Measurements from ENCODE around the gene GSC2.

Gene GSC2

DNA sequence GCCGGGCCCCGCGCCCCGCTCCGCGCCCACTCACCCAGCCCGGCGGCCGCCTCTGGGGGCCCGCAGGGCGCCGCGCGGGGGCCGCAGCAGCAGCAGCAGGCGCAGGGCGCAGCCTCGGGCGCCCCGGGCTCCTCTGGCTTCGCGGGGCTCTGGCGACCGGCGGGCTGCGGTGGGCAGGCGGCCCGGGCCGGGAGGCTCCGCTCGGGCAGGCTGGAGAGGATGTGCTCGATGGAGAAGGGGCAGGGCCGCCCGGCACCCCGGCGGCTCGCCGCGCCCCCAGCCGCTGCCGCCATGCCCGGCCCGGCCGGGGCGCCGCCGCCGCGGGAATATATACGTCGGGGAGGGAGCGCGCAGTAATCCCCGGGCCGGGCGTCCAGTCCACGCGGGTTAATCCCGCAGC lies at the start of gene GSC2:
GSC2 (minus strand) TSS at position 302 of the 400 bp plus-strand sequence; CDS start at position 293, 9 bp downstream.
- Mint-ChIP-seq H3K27ac (no peak within 1 kb of the TSS), H3K36me3 (no peaks in the 10 kb centered on the region), H3K9me3 (peaks cover 4% of the 10 kb centered on the region), H3K4me1 (peaks cover 6% of the 10 kb centered on the region), H3K4me3 (peak within 1 kb of the TSS; percentile 72)
- DNase-seq (ENCODE audit: low spot score in 2 of 2) (no peak), ATAC-seq (no peak)

DNA sequence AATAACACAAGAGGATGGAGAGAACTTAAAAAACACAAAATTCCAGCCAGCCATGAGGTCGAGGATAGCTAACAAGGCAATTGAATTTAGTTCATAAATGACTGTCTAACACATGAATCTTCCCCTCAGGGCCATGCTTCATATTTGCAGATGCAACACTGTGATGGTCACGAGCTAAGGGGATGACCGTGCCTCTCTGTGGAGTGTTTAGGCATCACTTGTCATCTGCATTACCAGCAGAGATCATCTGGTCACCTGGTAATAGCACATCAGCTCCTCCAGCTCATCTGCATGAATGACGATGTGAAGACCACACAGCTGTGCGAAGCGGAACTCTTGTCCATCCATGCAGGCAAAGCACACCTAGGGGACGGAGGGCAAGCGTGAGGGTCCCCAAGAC lies 49.4 kb upstream of the GSC2 start:
- no peaks in the 10 kb centered on the region for H3K9me3 Mint-ChIP-seq
- ATAC-seq (no peak), DNase-seq (ENCODE audit: low spot score in 2 of 2) (no peak)
- H3K4me1 Mint-ChIP-seq, result peaks cover 32% of the 10 kb centered on the region
- no peak overlapping the region for H3K4me3 Mint-ChIP-seq
- no peak overlapping the region for H3K27ac Mint-ChIP-seq
- no peaks in the 10 kb centered on the region for H3K36me3 Mint-ChIP-seq

- Mint-ChIP-seq H3K4me1 (peaks cover 26% of the 10 kb centered on the region), H3K27ac (no peak overlapping the region), H3K9me3 (no peaks in the 10 kb centered on the region), H3K4me3 (no peak overlapping the region), H3K36me3 (no peaks in the 10 kb centered on the region)
- DNase-seq (ENCODE audit: low spot score in 2 of 2) (no peak), ATAC-seq (no peak)
These were observed 48.1 kb upstream of the GSC2 start for GRCh38 chr22:19197997-19198865.

DNA sequence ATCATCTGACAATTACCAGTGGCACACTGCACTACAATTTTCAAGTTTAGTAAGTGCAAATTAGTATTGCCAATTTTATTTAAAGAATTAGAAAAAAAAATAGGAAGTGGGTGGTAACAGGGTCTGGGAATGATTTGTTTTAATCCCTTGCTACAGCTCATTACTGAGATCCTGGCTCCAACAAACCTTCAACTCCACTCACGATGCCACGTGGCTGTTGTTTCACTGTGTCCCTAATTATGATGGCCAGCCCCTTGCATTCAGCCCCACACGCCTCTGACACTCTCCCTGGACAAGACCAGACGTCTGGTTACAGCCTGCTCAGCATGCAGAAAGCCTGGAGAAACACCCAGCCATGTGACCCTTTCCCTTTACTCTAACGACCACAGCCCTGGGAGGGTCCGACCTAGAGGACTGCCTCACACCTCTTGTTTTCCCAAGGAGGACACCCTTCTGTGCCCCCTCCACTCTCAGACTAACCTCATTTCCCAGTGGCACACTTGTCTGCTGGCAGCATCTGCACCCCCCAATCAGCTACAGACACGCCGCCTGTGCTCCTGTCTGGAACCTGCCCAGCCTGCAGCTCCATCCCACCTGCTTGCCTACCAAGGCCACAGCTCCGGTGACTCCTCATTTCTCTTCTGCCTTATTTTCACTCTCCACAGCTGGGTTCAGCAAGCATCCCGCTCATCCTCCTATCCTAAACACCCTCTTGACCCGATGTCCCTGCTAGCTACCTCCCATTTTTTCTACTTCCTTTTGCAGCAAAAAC lies 46.9 kb upstream of the GSC2 start:
- H3K27ac Mint-ChIP-seq, result no peak overlapping the region
- ATAC-seq, result no peak

DNA sequence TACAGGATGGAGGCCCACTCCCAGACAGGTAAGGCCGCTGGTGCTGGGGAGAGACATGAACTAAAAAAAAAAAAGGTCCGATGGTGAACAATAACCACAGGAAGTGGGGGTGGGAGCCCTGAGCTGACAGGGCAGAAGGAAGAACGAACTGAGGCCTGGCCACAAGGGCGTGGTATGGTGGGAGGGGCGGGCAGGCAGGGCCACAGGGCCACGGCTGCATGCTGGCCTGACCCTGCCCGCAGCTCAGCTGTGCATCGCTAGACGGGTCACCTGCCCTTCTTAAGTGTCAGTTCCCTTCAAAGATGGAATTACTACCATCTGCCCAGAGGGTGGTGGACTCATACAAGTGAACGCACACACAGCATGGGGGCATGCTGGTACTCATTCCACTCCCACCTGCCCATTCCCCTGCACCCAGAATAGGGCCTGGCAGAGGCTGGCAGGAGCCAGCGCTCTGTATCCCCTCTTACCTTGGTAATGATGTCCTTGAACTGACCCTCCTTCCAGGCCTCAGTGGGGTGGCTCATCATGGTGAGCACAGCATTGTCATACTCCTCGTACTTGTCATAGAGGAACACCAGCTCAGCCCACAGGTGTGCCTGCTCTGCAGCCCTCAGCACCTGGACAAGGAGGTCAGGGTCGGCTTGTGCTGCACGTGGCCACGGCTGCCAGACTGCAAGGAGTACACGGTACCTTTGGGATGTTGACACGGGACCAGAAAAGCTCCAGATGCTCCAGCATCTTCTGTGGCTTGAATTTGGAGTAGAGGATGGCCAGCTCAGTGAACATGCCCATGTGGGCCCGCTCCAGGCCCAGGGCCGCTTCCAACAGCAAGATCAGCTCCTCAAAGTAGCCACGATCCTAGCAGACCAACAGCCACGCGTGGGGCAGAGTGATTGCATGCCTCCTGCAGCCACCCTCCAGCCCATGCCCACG lies 46.0 kb upstream of the GSC2 start:
- H3K9me3 Mint-ChIP-seq, result no peaks in the 10 kb centered on the region
- H3K36me3 Mint-ChIP-seq, result no peaks in the 10 kb centered on the region
- peak overlapping the region; percentile 61 for H3K27ac Mint-ChIP-seq
- DNase-seq (ENCODE audit: low spot score in 2 of 2) (no peak), ATAC-seq (peak; percentile 75)
- H3K4me1 Mint-ChIP-seq, result peaks cover 26% of the 10 kb centered on the region
- no peak overlapping the region for H3K4me3 Mint-ChIP-seq

More for the DNA sequence above, 46.9 kb upstream of the GSC2 start:
- H3K36me3 Mint-ChIP-seq, result no peaks in the 10 kb centered on the region
- no peak for DNase-seq (ENCODE audit: low spot score in 2 of 2)
- H3K4me3 Mint-ChIP-seq, result no peak overlapping the region
- H3K4me1 Mint-ChIP-seq, result peaks cover 26% of the 10 kb centered on the region
- H3K9me3 Mint-ChIP-seq, result no peaks in the 10 kb centered on the region

GRCh38 chr22:19194766-19195536 lies 44.9 kb upstream of the GSC2 start:
- DNase-seq (ENCODE audit: low spot score in 2 of 2) (no peak), ATAC-seq (no peak)
- Mint-ChIP-seq H3K4me3 (no peak overlapping the region), H3K27ac (peak overlapping the region; percentile 61), H3K9me3 (no peaks in the 10 kb centered on the region), H3K36me3 (no peaks in the 10 kb centered on the region), H3K4me1 (peaks cover 26% of the 10 kb centered on the region)

DNA sequence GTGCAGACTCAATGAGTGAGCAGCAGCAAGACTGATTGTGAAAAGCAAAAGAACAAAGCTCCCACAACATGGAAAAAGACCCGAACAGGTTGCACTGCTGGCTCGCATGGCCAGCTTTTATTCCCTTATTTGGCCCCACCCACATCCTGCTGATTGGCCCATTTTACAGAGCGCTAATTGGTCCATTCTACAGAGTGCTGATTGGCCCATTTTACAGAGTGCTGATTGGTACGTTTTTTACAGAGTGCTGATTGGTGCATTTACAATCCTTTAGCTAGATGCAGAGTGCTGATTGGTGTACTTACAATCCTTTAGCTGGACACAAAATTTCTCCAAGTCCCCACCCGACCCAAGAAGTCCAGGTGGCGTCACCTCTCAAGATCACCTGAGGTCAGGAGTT lies 43.8 kb upstream of the GSC2 start:
- DNase-seq (ENCODE audit: low spot score in 2 of 2) (no peak), ATAC-seq (no peak)
- Mint-ChIP-seq H3K4me1 (peaks cover 26% of the 10 kb centered on the region), H3K4me3 (no peak overlapping the region), H3K36me3 (no peaks in the 10 kb centered on the region), H3K27ac (no peak overlapping the region), H3K9me3 (no peaks in the 10 kb centered on the region)

GRCh38 chr22:19187716-19188563 lies 37.8 kb upstream of the GSC2 start:
- H3K9me3 Mint-ChIP-seq, result no peaks in the 10 kb centered on the region
- H3K36me3 Mint-ChIP-seq, result no peaks in the 10 kb centered on the region
- H3K27ac Mint-ChIP-seq, result no peak overlapping the region
- H3K4me1 Mint-ChIP-seq, result no peaks in the 10 kb centered on the region
- H3K4me3 Mint-ChIP-seq, result no peak overlapping the region
- ATAC-seq, result no peak
- no peak for DNase-seq (ENCODE audit: low spot score in 2 of 2)

DNA sequence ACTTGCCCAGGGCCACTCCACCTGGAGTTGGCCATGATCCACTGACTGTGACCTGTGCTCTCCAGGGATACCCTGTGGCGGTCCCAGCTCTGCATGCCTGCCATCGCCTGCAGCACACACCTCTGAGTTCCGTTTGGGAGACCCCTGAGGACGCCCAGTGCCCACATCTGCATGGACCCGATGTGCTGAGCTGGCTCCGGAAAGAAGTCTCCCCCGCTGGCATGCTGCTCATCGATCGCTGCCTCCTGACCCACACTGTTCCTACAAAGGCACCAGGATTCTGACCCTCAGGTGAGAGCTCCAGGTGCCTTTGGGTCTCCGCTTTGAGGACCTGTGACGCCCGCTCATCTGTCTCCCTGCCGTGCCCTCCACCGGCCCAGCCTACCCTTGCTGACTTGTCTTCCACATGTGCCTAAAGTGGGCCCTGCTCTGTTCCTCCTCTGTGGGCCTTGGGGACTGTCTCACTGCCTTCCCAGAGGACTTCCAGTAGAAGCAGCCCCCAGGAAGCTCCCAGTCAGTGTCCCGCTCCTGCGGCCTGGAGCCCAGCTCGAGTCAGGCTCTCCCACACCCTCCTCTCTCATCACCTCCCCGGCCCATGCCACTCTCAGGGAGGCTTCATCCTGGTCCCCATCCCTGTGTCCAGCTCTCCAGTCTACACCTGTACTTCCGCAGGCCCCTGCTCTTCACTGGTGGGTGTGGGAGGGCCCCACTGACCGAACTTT lies 34.3 kb upstream of the GSC2 start:
- no peak overlapping the region for H3K4me3 Mint-ChIP-seq
- H3K36me3 Mint-ChIP-seq, result no peaks in the 10 kb centered on the region
- peaks cover 23% of the 10 kb centered on the region for H3K4me1 Mint-ChIP-seq
- ATAC-seq (no peak), DNase-seq (ENCODE audit: low spot score in 2 of 2) (no peak)
- H3K27ac Mint-ChIP-seq, result no peak overlapping the region
- H3K9me3 Mint-ChIP-seq, result no peaks in the 10 kb centered on the region

DNA sequence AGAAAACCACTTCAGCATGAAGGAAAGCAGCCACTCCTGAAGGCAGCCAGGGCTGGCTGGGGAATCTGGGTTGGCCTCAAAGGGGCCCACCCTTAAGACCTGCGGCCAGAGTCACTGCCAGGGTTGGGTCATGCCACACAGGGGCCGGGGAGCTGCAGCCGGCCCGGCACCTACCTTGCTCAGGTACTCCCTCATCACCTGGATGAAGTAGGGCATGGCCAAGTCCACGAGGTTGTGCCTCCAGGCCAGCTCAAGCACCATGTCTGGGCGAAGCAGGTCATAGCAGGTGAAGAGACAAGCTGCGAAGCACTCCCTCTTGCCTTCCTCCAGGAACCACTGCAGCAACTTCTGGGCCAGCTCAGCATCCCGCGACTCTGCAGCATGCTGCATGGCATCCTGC lies 33.1 kb upstream of the GSC2 start:
- DNase-seq (ENCODE audit: low spot score in 2 of 2), result no peak
- Mint-ChIP-seq H3K27ac (no peak overlapping the region), H3K9me3 (no peaks in the 10 kb centered on the region), H3K4me1 (peaks cover 25% of the 10 kb centered on the region), H3K36me3 (no peaks in the 10 kb centered on the region), H3K4me3 (no peak overlapping the region)
- ATAC-seq, result no peak

DNA sequence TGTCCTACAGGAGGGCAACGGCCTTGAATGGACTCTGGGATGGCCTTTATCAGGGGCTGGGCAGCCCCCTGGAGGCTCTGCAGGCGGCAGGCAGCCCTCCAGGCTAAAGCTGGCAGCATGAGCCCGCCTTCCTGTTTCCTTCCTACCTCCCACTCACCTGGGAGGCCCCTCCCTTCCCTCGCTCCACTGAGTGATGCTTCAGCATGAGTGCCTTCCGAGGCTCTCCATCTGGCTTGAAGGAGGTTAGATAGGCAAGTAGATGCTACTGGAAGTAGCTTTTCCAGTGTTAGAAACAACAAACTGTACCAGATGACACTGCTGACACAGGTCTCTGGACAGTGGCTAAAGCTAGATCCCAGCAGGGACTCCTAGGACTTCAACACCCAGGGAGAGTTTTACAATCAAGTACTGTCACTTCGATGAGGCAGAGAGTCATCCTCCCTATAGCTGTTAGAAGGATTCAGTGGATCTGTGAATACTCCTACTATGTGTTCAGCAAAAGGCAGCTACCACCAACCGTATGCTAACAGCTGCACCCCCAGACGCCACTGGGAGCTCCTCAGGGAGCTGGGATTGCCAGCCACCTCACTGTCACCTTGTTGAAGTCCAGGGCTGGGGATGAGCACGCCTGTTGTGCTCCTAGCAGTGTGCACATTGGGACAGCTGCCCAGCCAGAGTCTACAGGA lies 32.5 kb upstream of the GSC2 start:
- ATAC-seq, result no peak
- DNase-seq (ENCODE audit: low spot score in 2 of 2), result no peak
- Mint-ChIP-seq H3K4me1 (peaks cover 25% of the 10 kb centered on the region), H3K27ac (peak overlapping the region; percentile 91), H3K36me3 (no peaks in the 10 kb centered on the region), H3K9me3 (no peaks in the 10 kb centered on the region), H3K4me3 (peak overlapping the region; percentile 51)

DNA sequence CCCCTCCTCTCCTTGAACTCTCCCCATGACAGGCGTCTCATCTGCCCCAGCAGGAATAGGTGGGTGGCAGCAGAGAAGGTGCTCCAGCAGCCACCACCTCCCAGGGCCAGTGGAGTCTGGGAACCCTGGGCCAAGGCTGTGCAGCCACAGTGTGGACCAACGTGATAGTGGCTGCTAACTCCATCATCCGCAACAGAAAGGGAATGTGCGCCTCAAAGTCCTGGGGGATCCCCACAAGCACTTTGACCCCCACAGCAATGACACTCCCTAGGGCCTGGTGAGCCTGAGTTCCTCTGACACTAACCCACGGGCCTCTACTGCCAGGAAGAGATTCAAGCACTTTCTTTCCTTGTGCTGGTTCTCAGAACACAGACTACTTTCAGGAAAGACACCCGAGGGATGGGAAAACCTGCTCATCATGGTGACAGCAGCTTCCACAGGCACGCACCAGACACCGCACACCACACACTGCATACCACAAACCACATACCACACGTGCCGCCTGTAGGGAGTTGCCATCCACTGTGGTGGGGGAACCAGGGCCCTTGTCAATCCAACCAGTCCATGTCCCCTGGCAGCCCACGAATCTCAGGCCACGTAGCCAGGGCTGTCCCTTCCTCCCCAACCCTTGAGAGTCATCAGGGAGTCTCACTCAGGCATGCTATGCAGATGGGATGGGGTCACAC lies 31.8 kb upstream of the GSC2 start:
- no peak for DNase-seq (ENCODE audit: low spot score in 2 of 2)
- Mint-ChIP-seq H3K4me1 (peaks cover 28% of the 10 kb centered on the region), H3K27ac (peak overlapping the region; percentile 91), H3K36me3 (no peaks in the 10 kb centered on the region), H3K4me3 (peak overlapping the region; percentile 51), H3K9me3 (no peaks in the 10 kb centered on the region)
- no peak for ATAC-seq

Measured in stimulated activated effector memory CD8-positive, alpha-beta T cell treated with anti-CD3 and anti-CD28 coated beads, Interleukin-12 subunit alpha, Interleukin-12 subunit beta, amount 100 ng/mL, for 72 hours (primary cell).